ENCODE measurements around the gene FGFRL1.

The FGFRL1 gene

DNA sequence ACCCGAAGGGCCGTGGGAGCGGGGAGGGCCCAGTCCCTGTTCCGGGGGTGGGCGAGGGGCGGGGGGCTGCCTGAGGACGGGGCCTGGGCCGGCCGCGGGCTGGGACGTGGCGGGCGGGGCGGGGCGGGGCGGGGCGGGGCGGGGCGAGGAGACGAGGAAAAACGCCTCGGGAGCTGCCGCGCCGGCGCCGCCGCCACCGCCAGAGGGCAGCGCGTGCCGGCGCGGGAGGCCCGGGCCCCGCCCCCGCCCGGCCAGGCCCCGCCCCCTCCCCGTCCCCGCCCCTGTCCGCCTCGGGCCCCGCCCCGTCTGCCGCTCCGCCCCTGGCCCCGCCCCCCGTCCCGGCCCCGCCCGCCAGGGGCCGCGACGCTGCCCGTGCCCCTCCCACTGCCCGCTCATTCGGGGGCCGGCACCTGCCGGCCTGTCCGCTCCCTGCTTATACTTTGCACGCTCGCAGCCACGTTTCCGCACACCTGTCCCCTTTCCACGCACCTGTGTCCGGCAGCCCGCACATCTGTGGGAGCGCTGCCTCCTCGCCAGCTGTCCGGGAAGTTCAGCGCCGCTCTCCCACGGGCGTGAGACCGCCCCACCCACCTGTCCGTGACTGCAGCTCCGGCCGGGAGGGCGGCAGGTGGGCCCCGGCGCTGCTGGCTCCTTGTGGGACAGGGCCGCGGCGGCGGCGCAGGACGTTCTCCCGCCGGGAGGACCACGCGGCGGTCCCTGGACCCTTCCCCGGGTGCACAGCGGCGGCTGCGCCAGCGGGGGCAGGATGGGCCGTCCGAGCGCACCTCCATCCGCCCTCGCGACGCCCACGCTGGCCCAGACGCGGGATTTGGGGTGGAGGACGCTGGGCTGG is 1.7 kb upstream of the FGFRL1 start:
- peak; percentile 46 to 50 for DNase-seq

GRCh38 chr4:1010395-1011021 is 918 bp upstream of the FGFRL1 start:
- peak; percentile 83 to 84 for DNase-seq

- DNase-seq: no peak
These were observed 224 bp downstream of the FGFRL1 start for GRCh38 chr4:1011666-1012033.

- DNase-seq: peak; percentile 4 to 37
These were observed 761 bp downstream of the FGFRL1 start for GRCh38 chr4:1012034-1012739.

DNA sequence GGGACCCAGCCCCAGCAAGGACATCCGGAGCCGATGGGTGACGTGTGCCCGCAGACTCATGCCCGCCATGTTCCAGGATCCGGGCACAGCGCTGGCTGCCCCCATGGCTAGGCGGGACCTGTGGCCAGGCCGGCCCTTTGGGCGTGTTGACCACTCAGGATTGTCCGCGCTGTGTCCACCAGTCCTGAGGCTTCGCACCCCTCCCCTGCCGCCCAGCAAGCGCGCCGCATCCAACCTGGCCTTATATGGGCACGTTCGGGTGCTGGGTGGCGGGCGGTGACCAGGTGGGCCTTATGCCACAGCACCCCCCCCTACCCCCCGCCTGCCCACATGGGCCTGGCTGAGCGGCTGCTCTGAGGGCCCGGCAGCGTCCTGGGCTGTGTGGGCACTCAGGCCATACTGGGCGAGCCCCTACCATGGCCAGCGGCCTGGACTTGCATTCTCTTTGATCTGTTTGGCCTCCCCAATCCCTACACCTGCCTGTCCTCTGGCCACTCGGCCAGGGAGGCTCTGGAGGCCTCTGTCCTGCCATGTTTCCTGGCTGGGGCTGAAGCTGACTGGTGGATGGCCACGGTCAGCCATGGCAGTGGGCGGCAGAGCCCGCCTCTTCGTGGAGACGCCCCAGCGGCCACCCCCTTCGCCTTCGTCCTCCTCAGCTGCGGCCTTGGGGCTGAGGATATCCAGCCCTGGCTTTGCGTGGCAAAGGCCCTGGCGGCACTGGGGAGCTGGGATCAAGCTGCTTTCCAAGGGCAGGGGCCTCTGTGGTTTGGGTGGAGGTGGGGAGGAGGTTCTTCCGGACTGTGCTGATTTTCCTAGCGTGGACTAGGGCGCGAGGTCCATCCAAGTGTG is 2.0 kb downstream of the FGFRL1 start:
- DNase-seq: no peak

- DNase-seq: no peak
These were observed 3.1 kb downstream of the FGFRL1 start for GRCh38 chr4:1014291-1015167.

DNA sequence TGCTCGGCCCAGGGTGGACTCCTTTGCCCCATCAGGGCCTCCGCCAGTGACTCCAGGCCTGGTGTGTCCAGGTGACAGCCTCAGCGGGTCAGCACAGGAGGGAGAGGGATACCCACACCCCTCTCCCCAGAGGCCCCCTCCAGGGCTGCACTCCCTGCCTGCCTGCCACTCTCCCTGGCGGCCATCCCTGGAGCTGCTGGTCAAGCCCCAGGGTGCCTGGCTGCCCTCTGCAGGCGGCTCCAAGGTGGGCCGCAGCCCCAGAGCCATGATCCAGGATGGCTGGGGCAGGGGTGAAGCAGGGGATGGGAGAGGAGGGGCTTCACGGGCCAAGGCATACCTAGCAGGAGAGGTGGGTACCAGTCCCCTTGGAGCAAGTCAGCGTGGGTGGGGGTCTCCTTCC is 3.8 kb downstream of the FGFRL1 start:
- no peak for DNase-seq

DNA sequence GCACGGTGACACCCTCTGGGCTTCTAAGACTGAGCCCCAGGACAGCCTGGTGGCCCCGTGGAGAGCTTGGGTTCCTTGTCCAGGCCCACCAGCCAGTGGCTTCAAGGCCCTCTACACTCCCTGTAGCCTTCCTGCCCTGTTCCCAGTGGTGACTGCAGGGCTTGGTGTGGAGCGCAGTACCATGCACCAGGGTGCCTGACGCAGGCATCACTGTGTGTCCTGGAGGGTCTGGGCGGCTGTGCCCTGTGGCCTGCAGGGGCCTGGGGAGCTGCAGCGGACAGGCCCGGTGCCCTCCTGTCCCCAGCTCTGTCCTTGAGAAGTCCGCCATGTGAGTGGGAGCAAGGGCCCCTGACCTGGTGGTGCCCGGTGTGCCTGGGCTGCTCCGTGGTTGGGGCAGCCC is 4.3 kb downstream of the FGFRL1 start:
- no peak for DNase-seq

GRCh38 chr4:1017211-1017610 is 5.8 kb downstream of the FGFRL1 start:
- no peak for DNase-seq

DNA sequence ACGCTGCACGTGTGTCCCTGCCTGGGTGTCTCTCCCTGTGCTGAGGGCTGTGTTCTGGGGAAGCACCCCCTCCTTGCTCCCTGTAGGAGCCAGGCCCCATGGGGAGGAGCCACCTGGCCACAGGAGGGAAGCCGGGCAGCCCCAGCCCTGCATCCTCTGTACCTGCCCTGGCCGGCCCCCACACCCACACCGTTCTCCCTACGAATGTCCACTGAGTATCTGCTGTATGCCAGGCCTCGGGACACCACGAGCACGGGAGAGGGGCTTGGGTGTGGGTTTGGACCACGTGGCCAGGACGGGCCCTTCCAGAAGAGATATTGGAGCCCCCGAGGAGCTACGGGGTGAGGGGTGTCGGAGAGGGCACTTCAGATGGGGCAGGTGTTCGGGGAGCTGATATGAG is 6.3 kb downstream of the FGFRL1 start:
- no peak for DNase-seq

DNA sequence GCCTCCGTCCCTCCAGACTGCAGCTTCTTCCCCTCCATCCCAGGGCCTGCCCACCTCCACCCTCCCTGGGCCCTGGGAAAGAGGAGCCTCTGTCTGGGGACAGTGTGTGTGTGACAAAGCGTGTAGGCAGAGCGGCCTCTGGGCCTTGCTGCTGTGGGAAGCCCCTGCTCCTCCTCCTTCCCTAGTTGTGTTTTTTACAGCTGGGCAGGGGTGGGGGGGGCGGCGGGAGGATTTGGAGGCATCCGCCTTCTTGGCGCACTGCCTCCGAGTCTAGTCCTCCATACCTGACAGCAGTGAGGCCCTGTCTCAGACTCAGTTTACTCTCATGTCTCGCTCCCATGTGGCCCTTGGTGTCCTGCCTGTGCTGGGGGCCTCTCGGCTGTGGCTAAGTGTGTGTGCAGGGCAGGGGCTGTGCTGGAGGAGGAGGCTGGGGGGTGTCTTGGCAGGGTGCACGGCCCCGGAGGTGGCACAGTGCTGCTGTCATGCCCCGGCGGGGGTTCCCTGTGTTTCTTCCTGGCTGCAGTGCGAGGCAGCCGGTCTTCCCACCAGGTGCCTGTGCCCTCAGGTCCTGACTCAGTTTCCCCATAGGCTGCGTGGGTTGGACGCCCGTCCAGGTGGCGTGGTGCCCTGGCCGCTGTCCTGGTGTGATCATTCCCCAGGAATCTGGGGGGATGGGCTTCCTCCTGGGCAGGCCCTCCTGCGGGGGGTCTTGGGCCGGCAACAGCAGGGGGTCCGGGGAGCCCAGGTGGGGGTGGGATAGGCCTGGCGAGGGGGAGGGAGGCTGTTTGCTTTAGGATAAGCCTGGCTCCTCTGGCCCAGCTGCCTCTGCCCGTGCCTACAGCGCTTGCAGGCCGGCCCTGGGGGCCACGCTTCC is 7.0 kb downstream of the FGFRL1 start:
- DNase-seq: no peak

GRCh38 chr4:1019320-1019719 is 7.9 kb downstream of the FGFRL1 start:
- no peak for DNase-seq

GRCh38 chr4:1019729-1020470 is 8.5 kb downstream of the FGFRL1 start:
- no peak for DNase-seq

DNA sequence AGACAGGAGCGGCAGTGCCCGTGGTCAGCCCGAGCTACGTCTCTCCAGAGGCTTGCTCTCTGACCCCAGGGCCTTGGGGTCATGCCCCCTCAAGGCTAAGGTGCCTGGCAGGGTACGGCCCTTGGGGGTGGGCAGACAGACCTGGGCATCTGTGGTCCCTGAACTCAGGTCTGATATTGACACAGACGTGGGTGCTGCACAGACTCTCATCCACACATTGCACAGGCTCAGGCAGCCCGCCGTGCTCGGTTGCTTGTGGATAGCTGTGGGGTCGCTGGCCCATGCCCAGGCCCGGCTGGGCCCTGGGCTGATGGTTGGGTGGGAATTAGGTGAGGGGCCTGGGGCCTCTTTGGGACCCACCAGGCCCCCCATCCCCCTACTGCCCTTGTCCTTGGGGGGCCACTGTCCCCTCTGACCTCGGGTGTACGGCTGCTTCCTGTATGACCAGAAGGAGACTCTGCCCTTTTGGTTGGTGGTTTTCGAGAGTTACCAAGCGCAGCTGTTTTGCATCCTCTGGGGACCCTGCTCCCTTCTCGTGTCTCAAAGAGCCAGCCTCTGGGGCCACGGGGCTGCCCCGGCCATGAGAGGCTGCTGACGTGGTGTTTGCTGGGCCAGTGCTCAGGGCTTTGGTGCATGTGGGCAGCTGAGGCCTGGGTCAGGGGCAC is 10.1 kb downstream of the FGFRL1 start:
- no peak for DNase-seq

DNA sequence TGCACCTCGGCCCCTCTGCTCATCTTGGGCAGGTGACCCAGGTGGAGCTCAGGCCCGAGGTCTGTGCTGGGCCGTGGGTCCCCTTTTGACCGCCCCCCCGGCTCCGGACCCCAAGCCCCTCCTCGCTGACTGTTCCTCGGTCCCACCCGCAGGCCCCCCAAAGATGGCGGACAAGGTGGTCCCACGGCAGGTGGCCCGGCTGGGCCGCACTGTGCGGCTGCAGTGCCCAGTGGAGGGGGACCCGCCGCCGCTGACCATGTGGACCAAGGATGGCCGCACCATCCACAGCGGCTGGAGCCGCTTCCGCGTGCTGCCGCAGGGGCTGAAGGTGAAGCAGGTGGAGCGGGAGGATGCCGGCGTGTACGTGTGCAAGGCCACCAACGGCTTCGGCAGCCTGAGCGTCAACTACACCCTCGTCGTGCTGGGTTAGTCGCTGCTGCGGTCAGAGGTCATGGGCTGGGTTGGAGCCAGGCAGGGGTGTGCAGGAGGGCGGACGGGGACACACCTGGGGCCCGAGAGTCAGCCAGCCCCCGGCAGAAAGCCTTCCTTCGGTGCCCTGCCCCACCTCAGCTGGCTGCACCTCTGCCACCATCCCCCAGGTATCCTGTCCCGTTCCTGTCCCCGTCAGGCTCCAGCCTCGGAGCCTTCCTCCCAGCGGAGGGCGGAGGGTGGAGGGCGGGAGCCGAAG is 10.8 kb downstream of the FGFRL1 start:
- no peak for DNase-seq

- no peak for DNase-seq
These were observed 11.3 kb downstream of the FGFRL1 start for GRCh38 chr4:1022739-1023066.

DNA sequence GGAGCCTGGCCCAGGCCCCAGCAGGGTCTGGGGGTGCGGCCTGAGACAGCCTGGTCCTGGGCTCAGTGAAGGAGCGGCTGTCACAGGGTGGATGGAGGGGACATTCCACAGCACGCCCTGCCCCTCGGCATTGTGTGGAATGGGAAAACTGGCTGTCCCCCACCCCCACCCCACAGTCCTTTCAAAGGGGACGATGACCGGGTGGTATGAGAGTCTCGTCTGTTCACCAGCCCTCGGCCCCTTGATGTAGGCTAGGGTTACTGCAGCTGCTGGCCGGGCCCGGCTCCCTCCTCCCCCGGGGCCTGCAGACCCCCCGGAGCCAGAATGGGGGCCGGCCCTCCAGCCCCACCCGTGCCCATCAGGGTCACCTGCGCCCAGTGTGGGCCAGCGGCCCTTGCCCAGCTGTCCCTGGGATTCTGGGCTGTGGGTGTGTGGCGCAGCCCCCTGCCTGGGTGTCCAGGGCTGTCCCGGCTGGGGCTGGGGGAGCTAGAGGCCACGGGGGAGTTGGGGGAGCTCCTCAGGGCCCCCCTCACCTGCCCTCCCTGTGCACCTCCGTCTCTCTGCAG is 11.7 kb downstream of the FGFRL1 start:
- DNase-seq: no peak

DNA sequence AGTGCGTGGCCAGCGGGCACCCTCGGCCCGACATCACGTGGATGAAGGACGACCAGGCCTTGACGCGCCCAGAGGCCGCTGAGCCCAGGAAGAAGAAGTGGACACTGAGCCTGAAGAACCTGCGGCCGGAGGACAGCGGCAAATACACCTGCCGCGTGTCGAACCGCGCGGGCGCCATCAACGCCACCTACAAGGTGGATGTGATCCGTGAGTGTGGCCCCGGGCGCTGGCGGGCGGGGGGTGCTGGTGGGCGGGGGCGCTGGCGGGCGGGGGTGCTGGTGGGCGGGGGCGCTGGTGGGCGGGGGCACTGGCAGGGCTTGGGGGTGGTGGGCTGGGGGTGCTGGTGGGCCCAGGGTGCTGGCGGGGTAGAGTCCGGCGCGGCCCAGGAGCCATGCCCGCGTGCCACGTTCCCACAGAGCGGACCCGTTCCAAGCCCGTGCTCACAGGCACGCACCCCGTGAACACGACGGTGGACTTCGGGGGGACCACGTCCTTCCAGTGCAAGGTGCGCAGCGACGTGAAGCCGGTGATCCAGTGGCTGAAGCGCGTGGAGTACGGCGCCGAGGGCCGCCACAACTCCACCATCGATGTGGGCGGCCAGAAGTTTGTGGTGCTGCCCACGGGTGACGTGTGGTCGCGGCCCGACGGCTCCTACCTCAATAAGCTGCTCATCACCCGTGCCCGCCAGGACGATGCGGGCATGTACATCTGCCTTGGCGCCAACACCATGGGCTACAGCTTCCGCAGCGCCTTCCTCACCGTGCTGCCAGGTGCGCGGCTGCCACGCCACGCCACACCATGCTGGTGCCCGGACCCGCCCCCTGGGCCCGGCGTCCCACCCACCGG is 12.7 kb downstream of the FGFRL1 start:
- no peak for DNase-seq

Measured in AML-193 (cell line).